Peyer's patch (tissue), 4 donors: ENCODE results near the gene SLMAP. TPM values are rescaled to one million over a fixed set of nuclear protein-coding genes. Genes with fewer than 3 reads are reported as not detected.

ENCODE experiments used
- DNase-seq, 3 donors: peaks; one replicate each; pipeline ENCODE4 v3.0.0-alpha.2; 2017 to 2019
- H3K27ac ChIP-seq, 4 donors: fragments of 200-600 bp; sonication (generic); one replicate each; pipeline ENCODE4 v1.5.1; 2016 to 2019
- H3K27me3 ChIP-seq, 2 donors: fragments of 200-600 bp; sonication (generic); one replicate each; pipeline ENCODE4 v1.5.1; 2019
- H3K36me3 ChIP-seq, 3 donors: fragments of 200-600 bp; sonication (generic); one replicate each; pipeline ENCODE4 v1.5.1; 2016 to 2019
- H3K4me1 ChIP-seq, 4 donors: fragments of 200-600 bp; sonication (generic); one replicate each; pipeline ENCODE4 v1.5.1; 2016 to 2019
- H3K4me3 ChIP-seq, 4 donors: fragments of 200-600 bp; sonication (generic); 1 replicate in 3 of 4; 2 replicates in 1 of 4; pipeline ENCODE4 v1.5.1; 2016 to 2019; ENCODE audit warnings: mild to moderate bottlenecking in 1 of 4
- H3K9me3 ChIP-seq, 4 donors: fragments of 200-600 bp; sonication (generic); one replicate each; pipeline ENCODE4 v1.5.1; 2016 to 2019; ENCODE audit warnings: mild to moderate bottlenecking in 1 of 4
- CTCF ChIP-seq, 6 experiments: fragments of 450-650 bp in 4 of 6; fragments of 200-600 bp in 2 of 6; sonication (generic) in 1 of 6; IDR thresholded peaks; one replicate each; pipeline ENCODE4 v1.5.1; 2017 to 2019; ENCODE audit warnings: antibody characterized with exemption in 6 of 6, mild to moderate bottlenecking in 3 of 6, moderate library complexity in 1 of 6
- POLR2A ChIP-seq, 2 donors: fragments of 450-650 bp; IDR thresholded peaks; one replicate each; pipeline ENCODE4 v1.5.1; 2017; ENCODE audit warnings: antibody characterized with exemption in 2 of 2, mild to moderate bottlenecking in 2 of 2, moderate library complexity in 2 of 2
- total RNA-seq, 4 donors: library from RNA; depleted of rRNA; stranded (reverse); fragments of >200 nt; gene quantifications; one replicate each; pipeline ENCODE4 v1.1.0, GENCODE V29; 2016

Gene SLMAP
- total RNA-seq, 4 donors from 2014 or later = 80.8 to 215 (median 94.4) TPM

- Histone ChIP-seq H3K27ac (peak overlapping the region in 3 of 4 donors; percentile 53 to 81 (median 73)), H3K9me3 (no peaks in the 10 kb centered on the region), H3K36me3 (no peaks in the 10 kb centered on the region), H3K27me3 (no peaks in the 10 kb centered on the region), H3K4me1 (no peaks in the 10 kb centered on the region), H3K4me3 (no peak overlapping the region)
- DNase-seq = peak in 1 of 3 donors; percentile 73
- no peak for TF ChIP-seq POLR2A (IDR thresholded peaks at IDR 0.05)
- no peak for TF ChIP-seq CTCF (IDR thresholded peaks at IDR 0.05)
Observed at GRCh38 chr3:57752307-57752706, 3.8 kb upstream of the SLMAP start.

- Histone ChIP-seq H3K27me3 (no peaks in the 10 kb centered on the region), H3K27ac (peak overlapping the region in 1 of 4 donors; percentile 53), H3K9me3 (no peaks in the 10 kb centered on the region), H3K4me3 (no peak overlapping the region), H3K4me1 (peaks cover 0 to 7% (median 5%) of the 10 kb centered on the region in 4 donors), H3K36me3 (no peaks in the 10 kb centered on the region)
- TF ChIP-seq POLR2A (IDR thresholded peaks at IDR 0.05) (no peak), CTCF (IDR thresholded peaks at IDR 0.05) (no peak)
- no peak for DNase-seq
Observed at GRCh38 chr3:57753016-57753415, 3.1 kb upstream of the SLMAP start.

- Histone ChIP-seq H3K36me3 (peaks cover 0 to 5% (median 0%) of the 10 kb centered on the region in 3 donors), H3K4me3 (peak overlapping the region; percentile 82 to 98 (median 89)), H3K4me1 (peaks cover 0 to 20% (median 10%) of the 10 kb centered on the region in 4 donors), H3K27me3 (no peaks in the 10 kb centered on the region), H3K27ac (peak overlapping the region; percentile 78 to 91 (median 88)), H3K9me3 (no peaks in the 10 kb centered on the region)
- DNase-seq = no peak
- no peak for TF ChIP-seq POLR2A (IDR thresholded peaks at IDR 0.05)
- peak in 4 of 6 experiments; percentile 41 to 55 (median 53) for TF ChIP-seq CTCF (IDR thresholded peaks at IDR 0.05)
Observed at GRCh38 chr3:57755368-57755675, 787 bp upstream of the SLMAP start.

- peak overlapping the region; percentile 82 to 98 (median 89) for H3K4me3 ChIP-seq
- TF ChIP-seq CTCF (IDR thresholded peaks at IDR 0.05) = no peak
- TF ChIP-seq POLR2A (IDR thresholded peaks at IDR 0.05) = no peak
- H3K9me3 ChIP-seq = no peaks in the 10 kb centered on the region
- peak overlapping the region; percentile 78 to 91 (median 88) for H3K27ac ChIP-seq
- no peaks in the 10 kb centered on the region for H3K27me3 ChIP-seq
- peaks cover 0 to 13% (median 0%) of the 10 kb centered on the region in 3 donors for H3K36me3 ChIP-seq
- H3K4me1 ChIP-seq = peaks cover 0 to 20% (median 10%) of the 10 kb centered on the region in 4 donors
- DNase-seq = peak; percentile 37 to 70 (median 69)
Observed at GRCh38 chr3:57756528-57757401, 656 bp downstream of the SLMAP start.

GRCh38 chr3:57757642-57758297 is 1.7 kb downstream of the SLMAP start:
- H3K4me3 ChIP-seq = peak overlapping the region; percentile 82 to 98 (median 89)

More at GRCh38 chr3:57757642-57758297, 1.7 kb downstream of the SLMAP start:
- Histone ChIP-seq H3K36me3 (peaks cover 0 to 13% (median 0%) of the 10 kb centered on the region in 3 donors), H3K9me3 (no peaks in the 10 kb centered on the region), H3K27ac (peak overlapping the region in 3 of 4 donors; percentile 87 to 91 (median 88)), H3K27me3 (no peaks in the 10 kb centered on the region), H3K4me1 (peaks cover 0 to 24% (median 10%) of the 10 kb centered on the region in 4 donors)
- DNase-seq = no peak
- TF ChIP-seq CTCF (IDR thresholded peaks at IDR 0.05) (no peak), POLR2A (IDR thresholded peaks at IDR 0.05) (no peak)
